GM12878 (cell line): ENCODE results near the gene XKR3. TPM values are rescaled to one million over a fixed set of nuclear protein-coding genes. Genes with fewer than 3 reads are reported as not detected.

Source experiments
- ATAC-seq: fragments of 200-7000 bp; cut with Tn5 transposase; 3 replicates; pipeline ENCODE4 v1.9.1; 2020; ENCODE audit warnings: mild to moderate bottlenecking, moderate library complexity
- BruUV-seq: library from RNA; stranded (reverse); fragments of 400-500 nt; replicated peaks from 2 replicates; lab custom pipeline; 2021; lab: Mats Ljungman, UMichigan
- CTCF ChIA-PET: fragments of 300-600 bp; sonication (Branson Sonifier 250); formaldehyde crosslinking; extraction: SDS; loops from one replicate; lab custom pipeline; 2021; ENCODE audit warnings: inconsistent platforms; lab: Yijun Ruan, JAX
- POLR2A ChIA-PET: fragments of 350-600 bp; formaldehyde crosslinking; extraction: SDS; loops from one replicate; lab custom pipeline; 2021; ENCODE audit warnings: inconsistent platforms; lab: Charles Lee
- RAD21 ChIA-PET: fragments of 300-600 bp; sonication (Branson Sonifier 250); formaldehyde crosslinking; loops from one replicate; lab custom pipeline; 2023; ENCODE audit warnings: antibody characterized with exemption; ENCODE audit not compliant: unreplicated experiment; lab: Charles Lee
- SMC1A ChIA-PET: fragments of 300-600 bp; sonication (Branson Sonifier 250); formaldehyde crosslinking; loops from one replicate; lab custom pipeline; 2023; ENCODE audit not compliant: unreplicated experiment, uncharacterized antibody; lab: Charles Lee
- DNase-seq: peaks from one replicate; pipeline ENCODE4 v3.0.0-alpha.2; 2011; ENCODE audit warnings: low read depth, low spot score
- FAIRE-seq: peaks from 3 replicates; lab custom pipeline; 2011; peaks lifted over from hg19 to GRCh38; lab: Jason Lieb, UNC
- H2AFZ ChIP-seq: 2 replicates; pipeline ENCODE4 v1.6.0; 2011; ENCODE audit warnings: low read depth, low read length, control low read depth; ENCODE audit not compliant: control insufficient read depth
- H3K27ac ChIP-seq: 2 replicates; pipeline ENCODE4 v1.5.1; 2011; ENCODE audit warnings: control low read depth; ENCODE audit not compliant: control insufficient read depth, insufficient read depth
- H3K27me3 ChIP-seq, 2 experiments: replicated peaks in 1 of 2; 2 replicates each; pipeline versions ENCODE4 v1.6.0 to v1.6.1; 2011; ENCODE audit warnings: low read length in 1 of 2; ENCODE audit not compliant: control insufficient read depth in 2 of 2, insufficient read depth in 2 of 2
- H3K36me3 ChIP-seq, 2 experiments: 2 replicates each; pipeline ENCODE4 v1.5.1; 2011; ENCODE audit warnings: low read length in 1 of 2; ENCODE audit not compliant: control insufficient read depth in 2 of 2, insufficient read depth in 2 of 2
- H3K4me1 ChIP-seq: 2 replicates; pipeline ENCODE4 v1.6.1; 2011; ENCODE audit warnings: mild to moderate bottlenecking, low read length, moderate library complexity, mixed read lengths; ENCODE audit not compliant: control insufficient read depth, insufficient read depth
- H3K4me2 ChIP-seq: 2 replicates; pipeline ENCODE4 v1.6.0; 2011; ENCODE audit warnings: control low read depth; ENCODE audit not compliant: control insufficient read depth, insufficient read depth
- H3K4me3 ChIP-seq: fragments of 200-600 bp; sonication (generic); 2 replicates; pipeline ENCODE4 v1.5.1; 2016
- H3K79me2 ChIP-seq: 2 replicates; pipeline ENCODE4 v1.6.0; 2011; ENCODE audit warnings: low read length; ENCODE audit not compliant: control insufficient read depth, insufficient read depth
- H3K9ac ChIP-seq: 2 replicates; pipeline ENCODE4 v1.8.0; 2011; ENCODE audit warnings: low read length, control low read depth, mixed read lengths; ENCODE audit not compliant: control insufficient read depth, insufficient read depth
- H3K9me3 ChIP-seq: replicated peaks from 3 replicates; pipeline ENCODE4 v1.5.1; 2011; ENCODE audit warnings: mild to moderate bottlenecking, low read length; ENCODE audit not compliant: control insufficient read depth, insufficient read depth
- H4K20me1 ChIP-seq: 2 replicates; pipeline ENCODE4 v1.6.0; 2011; ENCODE audit not compliant: control insufficient read depth, insufficient read depth
- ASH2L ChIP-seq: fragments of 300-600, 200-600 bp; sonication (generic); IDR thresholded peaks from 2 replicates; pipeline ENCODE4 v1.6.1; 2017; ENCODE audit warnings: low read depth, mild to moderate bottlenecking, borderline replicate concordance
- CREB1 ChIP-seq: IDR thresholded peaks from 2 replicates; pipeline ENCODE4 v1.6.1; 2012; ENCODE audit warnings: low read depth, mild to moderate bottlenecking, inconsistent platforms
- HSF1 ChIP-seq: fragments of 150-350 bp; IDR thresholded peaks from 2 replicates; pipeline ENCODE4 v1.6.1; 2014; ENCODE audit warnings: mild to moderate bottlenecking, low read depth, low read length
- KAT2A ChIP-seq: conservative IDR thresholded peaks from 2 replicates; pipeline ENCODE4 v1.6.1; 2011; ENCODE audit warnings: low read depth, low read length; ENCODE audit not compliant: control insufficient read depth
- KLF5 ChIP-seq: fragments of 450-650 bp; IDR thresholded peaks from 2 replicates; pipeline ENCODE4 v1.6.1; 2014; ENCODE audit warnings: mild to moderate bottlenecking; ENCODE audit not compliant: partially characterized antibody
- MLLT1 ChIP-seq: fragments of 450-650 bp; IDR thresholded peaks from 2 replicates; pipeline ENCODE4 v1.6.1; 2016; ENCODE audit warnings: mild to moderate bottlenecking
- MYB ChIP-seq: fragments of 150-350 bp; IDR thresholded peaks from 2 replicates; pipeline ENCODE4 v1.6.1; 2014; ENCODE audit warnings: mild to moderate bottlenecking, low read depth, low read length, borderline replicate concordance
- POLR2AphosphoS2 ChIP-seq: IDR thresholded peaks from 2 replicates; pipeline ENCODE4 v1.6.1; 2011; ENCODE audit warnings: low read depth, mild to moderate bottlenecking, low read length, improper control_type of control experiment, moderate library complexity
- SMAD1 ChIP-seq: fragments of 450-650 bp; IDR thresholded peaks from 2 replicates; pipeline ENCODE4 v1.6.1; 2018; ENCODE audit warnings: mild to moderate bottlenecking, low read depth; ENCODE audit not compliant: partially characterized antibody
- ZNF622 ChIP-seq: fragments of 450-650 bp; IDR thresholded peaks from 2 replicates; pipeline ENCODE4 v1.6.1; 2017; ENCODE audit warnings: mild to moderate bottlenecking, inconsistent platforms
- WGBS: methylation state at CpG from one replicate; pipeline ENCODE4 v1.1.6; 2016; ENCODE audit warnings: low lambda C conversion rate; ENCODE audit not compliant: insufficient replicate concordance, insufficient coverage; ENCODE audit errors: missing lambda C conversion rate; 5-methylcytosine and 5-hydroxymethylcytosine counted together
- in situ Hi-C: fragments of 300-500 bp; cut with MboI; formaldehyde crosslinking; loops from 9 replicates; pipeline ENCODE4 v1.14.3; 2018; ENCODE audit warnings: mixed read lengths
- intact Hi-C: fragments of 100-400 bp; cut with micrococcal nuclease; formaldehyde crosslinking; loops from one replicate; pipeline ENCODE4 v1.14.2; 2022; ENCODE audit not compliant: unreplicated experiment
- polyA plus RNA-seq, 11 experiments: library from polyadenylated mRNA; depleted of rRNA in 4 of 11; unstranded in 6 of 11; stranded (reverse) in 5 of 11; fragments of >200 nt; fragmentation: Nextera tagmentation in 4 of 11; fragmentation: Illumina TruSeq in 1 of 11; extraction: Ambion mirVana in 4 of 11; extraction: Trizol in 1 of 11; gene quantifications; 1 replicate in 1 of 11; 2 replicates in 10 of 11; pipeline versions ENCODE4 v1.2.1 to v1.2.3, GENCODE V29; 2011 to 2016; ENCODE audit warnings: inconsistent platforms in 2 of 11, missing spikeins in 2 of 11, low read depth in 1 of 11
- total RNA-seq, 4 experiments: library from RNA; depleted of rRNA in 3 of 4; stranded (reverse); fragments of >200 nt in 3 of 4; fragmentation: Illumina TruSeq in 1 of 4; extraction: Trizol in 1 of 4; gene quantifications; 2 replicates each; pipeline versions ENCODE4 v1.2.1 to v1.2.3, GENCODE V29; 2013 to 2021
- TF ChIP-seq, protein P1 (sequence below): IDR thresholded peaks from 2 replicates; pipeline ENCODE4 v1.6.1; 2011; ENCODE audit warnings: borderline replicate concordance, low read depth, mild to moderate bottlenecking, moderate library complexity, mixed read lengths, low read length; ENCODE audit not compliant: insufficient read depth; ENCODE audit errors: extremely low read length

The XKR3 gene
- total and polyA plus RNA-seq, 10 of the 15 experiments (the other 5 are each of a cell fraction or from before 2014, with no cell fraction given): 0.09 to 0.14 TPM; not detected in 8

- ChIA-PET RAD21 (no interaction called here), SMC1A (no interaction called here), CTCF (no interaction called here), POLR2A (no interaction called here)
- TF ChIP-seq POLR2AphosphoS2 (no peak), ZNF622 (no peak), SMAD1 (no peak)
- TF ChIP-seq, protein P1, sequence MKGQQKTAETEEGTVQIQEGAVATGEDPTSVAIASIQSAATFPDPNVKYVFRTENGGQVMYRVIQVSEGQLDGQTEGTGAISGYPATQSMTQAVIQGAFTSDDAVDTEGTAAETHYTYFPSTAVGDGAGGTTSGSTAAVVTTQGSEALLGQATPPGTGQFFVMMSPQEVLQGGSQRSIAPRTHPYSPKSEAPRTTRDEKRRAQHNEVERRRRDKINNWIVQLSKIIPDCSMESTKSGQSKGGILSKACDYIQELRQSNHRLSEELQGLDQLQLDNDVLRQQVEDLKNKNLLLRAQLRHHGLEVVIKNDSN: no peak
- Histone ChIP-seq H3K9ac (no peak overlapping the region), H3K4me3 (no peak overlapping the region), H3K4me2 (no peak overlapping the region), H2AFZ (no peak overlapping the region), H3K79me2 (no peaks in the 10 kb centered on the region), H3K9me3 (no peaks in the 10 kb centered on the region), H4K20me1 (no peaks in the 10 kb centered on the region), H3K36me3 (no peaks in the 10 kb centered on the region), H3K27me3 (no peaks in the 10 kb centered on the region), H3K4me1 (no peaks in the 10 kb centered on the region), H3K27ac (no peak overlapping the region)
- in situ Hi-C loops: no loop called here
- DNase-seq (no peak), FAIRE-seq (no peak), ATAC-seq (no peak)
- intact Hi-C loops: loop anchor here (10.0 kb wide), 2 partner anchors 139 to 279 kb away; no protein-coding TSS in a partner anchor
- no TSS peak for BruUV-seq
- WGBS: 36% methylated on average over 3 of the region's 3 CpGs
Observed at GRCh38 chr22:16776080-16776479, 49.1 kb downstream of the XKR3 start.

DNA sequence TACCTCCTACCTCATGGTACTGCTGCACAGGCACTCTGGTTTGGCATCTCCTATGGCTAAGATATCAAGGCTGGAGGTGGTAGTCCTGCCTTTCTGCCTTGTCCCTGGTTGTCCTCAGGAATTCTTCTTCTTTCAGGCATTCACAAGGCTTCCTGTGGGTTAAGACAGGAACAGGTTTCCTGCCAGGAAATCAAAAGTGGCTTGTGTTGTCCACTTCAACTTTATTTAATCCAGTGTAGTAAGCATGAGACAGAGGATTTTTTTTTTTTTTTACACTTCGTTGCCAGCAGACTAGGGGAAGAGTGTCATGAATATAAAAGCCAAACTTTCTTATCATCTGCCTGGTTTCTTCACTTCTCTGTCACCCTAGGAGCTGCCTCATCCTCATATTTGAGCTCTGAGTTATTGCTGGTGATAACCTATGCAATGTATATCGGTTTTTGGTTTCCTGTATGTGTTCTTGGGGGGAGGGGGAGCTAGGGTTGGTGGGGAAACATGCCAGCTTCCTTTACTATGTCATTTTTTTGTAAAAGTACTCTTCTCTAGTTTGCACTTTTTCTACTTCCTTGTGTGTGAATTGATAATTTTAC is 50.2 kb downstream of the XKR3 start:
- RAD21 ChIA-PET: no interaction called here
- Histone ChIP-seq H3K4me2 (no peak overlapping the region), H3K4me1 (no peaks in the 10 kb centered on the region), H2AFZ (no peak overlapping the region), H3K36me3 (no peaks in the 10 kb centered on the region), H3K79me2 (no peaks in the 10 kb centered on the region), H3K27ac (no peak overlapping the region), H3K9ac (no peak overlapping the region), H4K20me1 (no peaks in the 10 kb centered on the region)
- WGBS: 23% methylated on average over 2 of the region's 2 CpGs
- FAIRE-seq (no peak), DNase-seq (no peak), ATAC-seq (no peak)
- POLR2A ChIA-PET: no interaction called here
- SMC1A ChIA-PET: interaction anchor here (0.7 to 1.6 kb wide), 3 partner anchors 9 to 117 kb away, joined by 3 to 6 read pairs (median 5); no protein-coding TSS in a partner anchor
- TF ChIP-seq KLF5 (no peak), MLLT1 (no peak), ASH2L (no peak), HSF1 (no peak), CREB1 (no peak), MYB (no peak), KAT2A (no peak)
- TF ChIP-seq, all 136 proteins: peak for 0
- in situ Hi-C loops (no loop called here), intact Hi-C loops (loop anchor here (2.0 to 10.0 kb wide), 3 partner anchors 116 to 280 kb away; no protein-coding TSS in a partner anchor)
- Histone ChIP-seq H3K4me3 (no peak overlapping the region), H3K27me3 (no peaks in the 10 kb centered on the region), H3K9me3 (no peaks in the 10 kb centered on the region)
- CTCF ChIA-PET: interaction anchor here (0.6 to 1.0 kb wide), 4 partner anchors 59 to 156 kb away, joined by 3 to 5 read pairs (median 3); no protein-coding TSS in a partner anchor
- BruUV-seq: no TSS peak
